GM21367 (cell line): ENCODE data around the gene CENPF.
"Not testable (repeated sequence)": the region's sequence is repeated elsewhere in the genome, so short reads cannot be mapped to it uniquely, and the experiment has no call there.

Source experiments
- ATAC-seq: cut with Tn5 transposase; IDR thresholded peaks from one replicate; pipeline ENCODE4 v1.9.1; 2021; ENCODE audit not compliant: unreplicated experiment

Gene CENPF

DNA sequence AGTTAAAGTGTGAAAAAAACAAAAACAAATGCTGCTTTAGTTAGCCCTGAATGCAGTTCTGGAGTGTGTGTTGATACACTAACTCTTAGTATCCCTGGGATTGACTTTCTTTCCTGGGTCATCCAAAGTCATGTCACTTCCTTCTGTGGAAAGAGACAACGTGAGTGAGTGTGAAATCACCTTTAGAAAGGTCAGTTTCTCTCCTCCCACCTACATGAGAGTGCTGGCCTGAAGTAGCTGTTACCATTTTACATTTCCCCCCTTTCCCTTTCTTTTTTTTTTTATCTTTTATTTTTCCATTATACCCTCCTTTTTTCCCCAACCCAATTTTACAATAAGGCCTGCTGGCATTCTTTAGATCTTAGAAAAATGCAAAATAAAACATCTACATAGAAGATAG lies 55.2 kb downstream of the CENPF start:
- no peak for ATAC-seq

DNA sequence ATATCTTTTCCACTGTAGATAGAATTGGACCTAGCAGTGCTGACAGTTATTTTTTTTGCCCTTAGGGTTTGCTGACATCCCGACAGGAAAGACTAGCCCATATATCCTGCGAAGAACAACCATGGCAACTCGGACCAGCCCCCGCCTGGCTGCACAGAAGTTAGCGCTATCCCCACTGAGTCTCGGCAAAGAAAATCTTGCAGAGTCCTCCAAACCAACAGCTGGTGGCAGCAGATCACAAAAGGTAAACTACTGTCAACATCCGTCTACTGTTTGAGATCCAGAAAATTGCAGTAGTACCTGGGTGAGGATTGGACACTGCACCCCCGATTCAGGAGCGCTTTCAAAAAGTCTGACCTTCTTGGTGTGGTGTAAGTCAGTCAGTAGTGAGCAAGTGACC lies 55.8 kb downstream of the CENPF start:
- ATAC-seq, result no peak

DNA sequence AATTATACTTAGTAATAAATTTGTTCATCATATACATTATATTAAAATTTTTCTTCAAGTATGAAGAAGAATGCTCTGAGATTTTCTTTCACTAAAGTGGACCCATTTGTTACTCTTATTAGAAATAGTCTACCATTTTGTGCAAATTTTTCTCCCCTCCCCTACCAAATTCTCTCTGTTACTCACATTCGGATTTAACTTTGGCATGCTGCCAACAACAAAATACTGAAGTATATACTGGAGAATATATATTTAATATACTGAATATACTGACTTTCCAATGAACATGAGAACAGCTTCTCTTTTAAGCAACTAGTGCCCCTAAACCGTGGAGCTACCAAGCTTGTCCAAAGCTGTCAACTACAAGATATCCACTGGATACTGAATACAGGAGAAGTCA lies 57.2 kb downstream of the CENPF start:
- ATAC-seq, result no peak

DNA sequence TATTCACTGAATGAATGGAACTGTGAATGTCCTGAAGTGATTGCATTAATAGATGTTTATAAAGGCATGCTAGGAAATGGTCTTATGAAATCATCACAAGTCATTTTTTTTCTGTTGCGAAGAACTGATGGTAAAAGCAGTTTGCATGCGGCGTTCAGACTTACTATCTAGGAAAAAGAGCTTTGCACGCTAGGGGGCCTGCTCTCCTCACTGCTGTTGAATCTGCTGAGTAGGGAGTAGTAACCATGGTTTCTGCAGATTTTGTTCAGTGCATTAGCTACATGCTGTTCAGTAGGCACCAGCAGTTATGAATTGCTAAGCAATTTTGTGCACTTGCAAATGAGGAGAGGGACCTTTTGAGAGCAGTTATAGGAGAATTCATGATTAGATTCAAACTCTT lies 57.9 kb downstream of the CENPF start:
- no peak for ATAC-seq

DNA sequence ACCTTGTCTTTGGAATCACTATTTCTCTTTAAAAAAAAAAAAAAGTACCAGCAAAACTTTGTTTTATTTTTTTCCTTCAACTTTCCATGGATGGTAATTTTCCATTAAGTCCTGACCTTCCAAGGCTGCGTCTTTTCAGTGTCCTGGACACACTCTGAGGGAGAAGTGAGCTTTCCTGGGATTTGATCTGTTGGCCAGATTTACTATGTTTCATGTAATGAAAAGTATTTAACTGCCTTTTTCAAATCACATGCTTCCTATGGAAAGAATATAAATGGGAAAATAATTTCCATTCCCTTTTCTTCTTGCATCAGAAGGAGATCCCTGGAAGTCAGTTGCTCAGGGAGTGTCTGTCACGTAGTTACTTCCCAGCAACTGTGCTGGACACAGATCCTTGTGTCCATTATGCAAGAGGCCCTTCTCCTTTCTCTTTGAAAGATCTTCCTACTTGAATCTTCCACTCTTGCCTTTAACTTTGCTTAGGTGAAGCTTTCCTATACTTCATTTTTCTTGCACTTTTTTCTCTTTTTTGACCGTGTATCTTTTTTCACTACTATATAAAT lies 59.3 kb downstream of the CENPF start:
- no peak for ATAC-seq

DNA sequence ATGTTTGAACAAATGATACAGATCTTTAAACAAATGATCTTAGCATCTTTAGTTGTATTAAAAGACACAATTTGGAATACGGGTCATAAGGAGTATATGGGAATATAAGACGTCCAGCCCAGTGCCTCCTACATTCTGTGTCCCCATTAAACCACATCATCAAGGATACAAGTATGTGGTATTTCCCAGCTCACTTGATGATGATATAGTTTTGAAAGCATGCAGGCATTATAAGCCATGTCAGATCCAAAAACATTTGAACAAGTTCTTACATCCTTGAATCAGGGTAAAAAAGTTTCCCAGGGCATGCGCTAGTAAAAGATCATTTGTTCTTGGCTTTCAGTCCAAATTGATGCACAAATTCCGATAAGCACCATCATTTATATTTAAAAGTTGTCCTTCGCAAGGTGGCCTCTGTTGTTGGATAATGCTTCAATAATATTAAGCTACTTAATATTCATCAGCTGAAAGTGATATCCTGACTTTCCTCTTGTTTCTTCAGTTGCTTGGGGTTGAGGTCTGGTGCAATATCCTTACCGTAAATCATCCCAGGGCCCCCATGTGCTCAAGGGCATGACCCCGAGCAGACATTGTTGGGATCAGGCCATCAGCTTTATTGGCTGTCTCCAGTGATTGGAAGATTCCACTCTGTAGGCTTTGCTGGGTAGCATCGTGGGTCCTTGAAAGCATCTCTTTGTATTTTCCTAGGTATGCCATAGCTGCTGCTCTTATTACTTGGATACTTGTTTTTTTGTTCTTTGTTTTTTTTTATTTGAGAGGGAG lies 61.8 kb downstream of the CENPF start:
- no peak for ATAC-seq

DNA sequence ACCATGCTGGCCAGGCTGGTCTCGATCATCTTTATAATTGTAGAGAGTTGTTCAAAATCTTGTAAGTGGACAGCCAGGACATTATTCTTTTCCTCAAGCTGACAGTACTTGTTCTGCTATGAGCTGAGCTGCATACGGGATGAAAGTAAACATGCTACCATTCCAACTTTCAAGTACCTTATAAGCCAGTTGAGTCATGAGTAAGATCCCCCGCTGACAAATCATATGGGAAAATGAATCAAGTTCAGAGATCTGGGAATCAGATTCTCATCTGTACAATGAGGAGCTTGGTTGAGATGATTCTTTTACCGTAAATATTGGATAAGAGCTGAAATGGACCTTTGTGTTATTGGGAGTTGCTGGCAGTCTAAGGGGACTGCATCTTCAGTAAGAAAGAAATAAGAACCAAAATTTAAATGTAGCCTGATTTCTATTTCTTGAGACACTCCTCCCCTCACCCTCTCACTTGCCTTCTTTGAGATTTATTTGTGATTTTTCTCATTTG lies 62.7 kb downstream of the CENPF start:
- ATAC-seq, result no peak

DNA sequence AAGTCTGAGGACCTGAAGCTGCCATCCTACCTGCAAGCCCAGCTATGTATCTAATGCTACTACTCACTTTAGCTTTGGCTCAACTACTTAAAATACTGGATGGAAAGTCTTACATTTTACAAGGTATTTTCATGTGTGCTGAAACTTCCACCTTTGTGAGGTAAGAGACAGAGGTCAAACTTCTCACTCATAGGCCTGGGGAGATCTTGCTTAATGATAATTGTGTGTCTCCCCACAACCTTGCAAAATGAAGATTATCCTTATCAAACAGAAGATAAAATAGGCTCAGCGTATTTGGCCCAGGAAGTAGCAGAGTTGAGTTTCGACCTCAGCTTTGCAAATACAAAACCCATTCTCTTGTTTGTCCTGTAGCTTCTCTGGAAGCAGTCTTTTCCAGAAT lies 63.7 kb downstream of the CENPF start:
- no peak for ATAC-seq

DNA sequence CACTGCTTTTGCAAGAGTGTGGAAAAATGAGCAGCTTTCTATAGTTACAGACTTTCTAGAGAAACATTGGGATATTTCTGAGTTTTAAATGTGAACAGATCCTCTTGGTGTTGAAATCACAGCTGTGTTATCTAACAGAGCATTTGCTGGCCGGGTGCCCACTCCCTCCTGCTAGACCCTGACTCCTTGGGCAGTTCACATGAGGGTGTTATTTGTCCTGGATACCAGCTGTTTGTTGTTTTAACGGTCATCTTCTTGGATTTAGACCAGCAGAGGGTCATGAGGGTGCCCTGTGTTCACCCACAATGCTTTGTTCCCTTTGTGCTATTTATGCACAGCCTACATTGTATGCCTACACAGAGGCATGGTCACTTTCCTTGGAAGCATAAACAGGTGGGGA lies 67.1 kb downstream of the CENPF start:
- ATAC-seq, result no peak

DNA sequence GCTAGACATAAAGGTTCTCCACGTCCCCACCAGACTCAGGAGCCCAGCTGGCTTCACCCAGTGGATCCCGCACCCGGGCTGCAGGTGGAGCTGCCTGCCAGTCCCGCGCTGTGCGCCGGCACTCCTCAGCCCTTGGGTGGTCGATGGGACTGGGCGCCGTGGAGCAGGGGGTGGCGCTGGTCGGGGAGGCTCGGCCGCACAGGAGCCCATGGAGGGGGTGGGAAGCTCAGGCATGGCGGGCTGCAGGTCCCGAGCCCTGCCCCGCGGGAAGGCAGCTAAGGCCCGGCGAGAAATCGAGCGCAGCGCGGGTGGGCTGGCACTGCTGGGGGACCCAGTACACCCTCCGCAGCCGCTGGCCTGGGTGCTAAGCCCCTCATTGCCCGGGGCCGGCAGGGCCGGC lies 70.0 kb downstream of the CENPF start:
- not testable (repeated sequence) for ATAC-seq

DNA sequence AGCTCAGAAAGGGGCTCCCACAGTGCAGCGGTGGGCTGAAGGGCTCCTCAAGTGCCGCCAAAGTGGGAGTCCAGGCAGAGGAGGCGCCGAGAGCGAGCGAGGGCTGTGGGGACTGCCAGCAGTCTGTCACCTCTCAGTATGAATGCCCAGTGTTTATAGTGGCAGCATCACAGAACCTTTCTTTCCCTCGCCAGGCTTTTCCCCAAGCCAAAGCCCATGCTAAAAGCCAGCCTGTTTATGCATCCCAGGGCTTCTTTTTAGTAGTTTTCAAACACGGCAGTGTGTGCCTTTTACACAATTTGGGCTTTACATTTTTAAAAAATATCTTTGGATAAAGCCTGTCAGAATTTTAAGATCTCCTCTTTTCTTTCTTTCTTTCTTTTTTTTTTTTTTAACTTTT lies 70.6 kb downstream of the CENPF start:
- ATAC-seq, result no peak

DNA sequence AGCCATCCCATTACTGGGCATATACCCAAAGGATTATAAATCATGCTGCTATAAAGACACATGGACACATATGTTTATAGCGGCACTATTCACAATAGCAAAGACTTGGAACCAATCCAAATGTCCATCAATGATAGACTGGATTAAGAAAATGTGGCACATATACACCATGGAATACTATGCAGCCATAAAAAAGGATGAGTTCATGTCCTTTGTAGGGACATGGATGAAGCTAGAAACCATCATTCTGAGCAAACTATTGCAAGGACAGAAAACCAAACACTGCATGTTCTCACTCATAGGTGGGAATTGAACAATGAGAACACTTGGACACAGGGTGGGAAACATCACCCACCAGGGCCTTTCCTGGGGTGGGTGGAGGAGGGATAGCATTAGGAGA lies 72.5 kb downstream of the CENPF start:
- not testable (repeated sequence) for ATAC-seq

DNA sequence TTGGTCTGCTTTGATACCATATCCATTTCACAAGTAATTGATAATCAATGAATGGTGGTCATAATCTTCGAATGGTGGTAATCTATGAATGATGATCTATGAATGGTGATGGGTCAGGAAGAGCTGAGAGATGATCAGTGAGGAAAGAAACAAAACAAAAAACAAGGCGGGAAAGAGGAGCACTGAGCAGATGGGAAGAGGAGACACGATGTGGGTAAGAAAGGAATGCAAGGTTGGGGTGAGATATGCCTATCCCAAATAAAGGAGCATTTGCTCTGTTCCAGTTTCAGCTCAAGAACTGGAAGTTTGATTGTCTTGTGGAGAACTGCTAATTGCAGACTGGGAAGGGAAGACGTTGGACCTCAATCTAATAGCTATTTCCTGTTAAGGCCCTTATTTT lies 73.8 kb downstream of the CENPF start:
- ATAC-seq, result no peak

DNA sequence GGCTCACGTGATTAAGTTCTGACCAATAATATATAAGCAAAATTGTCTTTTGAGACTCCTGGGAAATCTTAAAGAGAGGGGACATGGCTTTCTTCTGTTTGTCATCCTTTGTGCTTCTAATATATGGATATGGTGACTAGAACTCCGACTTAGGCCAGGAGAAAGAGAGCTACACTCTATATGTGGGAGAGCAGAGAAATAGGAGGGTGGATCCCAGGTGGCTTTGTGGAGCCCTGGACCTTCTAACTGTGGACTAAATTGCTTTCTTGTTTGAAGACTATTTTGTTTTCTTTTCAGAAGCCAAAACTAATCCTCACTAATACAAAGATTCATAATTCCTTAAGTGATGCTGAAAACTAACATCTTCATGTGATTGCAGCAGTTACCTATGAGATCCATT lies 75.0 kb downstream of the CENPF start:
- no peak for ATAC-seq

DNA sequence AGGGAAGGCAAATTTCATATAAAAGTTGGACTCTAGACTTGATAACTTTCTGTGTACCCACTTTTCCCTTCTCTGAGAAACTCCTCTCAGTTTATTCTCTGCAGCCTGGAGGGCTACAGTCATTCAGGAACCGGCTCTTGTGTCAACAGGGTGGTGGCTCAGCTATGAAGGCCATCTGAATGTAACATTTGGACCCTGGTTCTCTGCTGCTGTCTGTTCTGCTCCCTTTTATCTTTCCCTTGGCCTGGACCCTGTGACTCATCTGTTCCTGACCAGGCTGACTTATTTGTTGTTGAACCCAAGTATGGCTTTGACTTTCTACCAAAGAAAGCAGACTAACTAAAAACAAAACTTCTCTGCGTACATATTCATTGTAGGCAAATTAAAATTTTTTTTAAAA lies 75.4 kb downstream of the CENPF start:
- no peak for ATAC-seq

DNA sequence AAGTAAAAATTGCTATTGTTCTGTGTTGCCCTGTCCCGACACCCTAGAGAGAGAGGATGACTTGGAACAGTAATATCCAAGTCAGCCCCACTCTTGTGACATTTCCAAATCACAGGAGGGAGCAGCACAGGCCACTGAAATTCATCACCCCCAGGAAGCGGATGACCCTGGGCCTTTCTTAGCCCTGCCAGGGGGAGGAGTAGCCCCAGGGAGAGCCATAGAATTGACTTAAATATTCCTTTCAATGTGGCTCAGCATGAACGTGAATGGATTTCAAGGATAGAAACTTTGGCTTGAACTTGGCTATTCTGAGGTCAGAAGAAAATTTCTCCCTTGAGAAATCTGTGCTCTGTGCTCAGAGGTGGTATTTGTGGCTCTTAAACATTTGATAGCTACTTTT lies 80.6 kb downstream of the CENPF start:
- ATAC-seq, result no peak

DNA sequence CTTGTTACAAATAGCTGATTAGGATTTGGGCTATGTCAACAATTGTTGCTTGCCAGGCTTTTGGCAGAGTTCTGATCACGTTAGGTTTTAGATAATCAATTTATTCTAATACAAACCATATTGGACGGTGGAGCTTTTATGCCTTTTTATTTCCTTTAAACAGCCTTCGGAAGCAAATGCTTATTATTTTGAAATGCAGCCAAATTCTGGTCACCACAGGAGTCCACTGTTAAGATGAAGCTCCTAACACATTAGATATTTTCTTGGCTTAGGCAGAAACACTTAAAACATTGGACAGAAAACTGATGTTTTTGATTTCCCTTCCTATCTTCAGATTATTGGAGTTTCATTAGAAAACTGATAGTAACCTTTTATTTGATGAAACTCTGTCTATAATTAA lies 82.9 kb downstream of the CENPF start:
- ATAC-seq, result no peak

DNA sequence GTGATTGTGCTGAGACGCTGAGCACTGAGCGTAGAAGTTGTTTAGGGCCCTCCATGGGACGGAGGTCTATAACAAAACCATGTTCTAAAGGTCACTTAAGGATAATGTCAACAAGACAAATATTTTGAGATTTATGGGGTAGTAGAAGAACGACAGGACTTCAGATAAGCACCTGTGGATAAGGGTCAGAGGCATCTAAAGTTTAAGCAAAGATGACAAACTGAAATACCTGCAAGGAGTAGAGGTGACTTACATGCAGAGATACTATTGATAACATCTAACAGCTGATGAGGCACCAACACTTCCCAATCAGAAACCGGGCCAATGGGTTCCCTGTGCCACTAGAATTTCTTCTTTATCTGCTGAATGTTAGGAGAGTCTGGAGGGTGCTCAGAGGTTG lies 83.5 kb downstream of the CENPF start:
- no peak for ATAC-seq

DNA sequence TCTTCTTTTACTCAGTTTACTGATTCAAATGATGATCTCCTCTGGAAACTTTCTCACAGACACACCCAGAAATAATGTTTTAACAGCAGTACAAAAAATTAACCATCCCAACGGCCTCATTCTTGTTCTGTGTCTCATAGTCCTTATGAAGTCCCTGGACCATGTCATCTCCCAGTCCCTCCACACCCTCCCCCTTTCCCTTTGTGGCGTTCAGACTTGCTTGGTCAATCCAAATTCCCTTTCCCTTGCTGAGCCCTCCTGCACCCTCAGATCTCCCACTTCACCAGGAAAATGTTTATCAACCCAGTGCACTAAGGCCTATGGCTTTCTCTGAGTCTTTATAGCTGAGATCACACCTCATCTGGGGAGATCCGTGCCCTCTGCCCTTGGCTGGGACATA lies 85.9 kb downstream of the CENPF start:
- ATAC-seq, result no peak

DNA sequence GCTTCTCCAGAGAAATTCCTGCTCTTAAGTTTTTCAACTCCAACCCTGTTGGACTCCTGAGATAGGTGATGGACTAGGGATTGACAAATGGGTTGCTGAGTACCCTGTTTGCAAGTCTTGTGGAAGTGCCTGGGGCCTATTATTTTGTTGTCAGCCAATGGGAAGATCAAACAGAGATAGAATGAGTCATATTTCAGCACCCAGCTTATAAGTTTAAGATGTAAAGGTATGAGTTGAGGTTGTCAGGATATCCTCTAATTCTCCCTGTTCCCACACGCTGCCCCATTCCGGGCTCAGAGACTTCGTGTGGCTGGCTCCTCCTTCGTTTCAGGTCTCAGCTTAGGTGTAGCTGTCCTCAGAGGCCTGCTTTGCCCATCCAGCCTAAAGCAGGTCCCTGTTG lies 91.8 kb downstream of the CENPF start:
- no peak for ATAC-seq

DNA sequence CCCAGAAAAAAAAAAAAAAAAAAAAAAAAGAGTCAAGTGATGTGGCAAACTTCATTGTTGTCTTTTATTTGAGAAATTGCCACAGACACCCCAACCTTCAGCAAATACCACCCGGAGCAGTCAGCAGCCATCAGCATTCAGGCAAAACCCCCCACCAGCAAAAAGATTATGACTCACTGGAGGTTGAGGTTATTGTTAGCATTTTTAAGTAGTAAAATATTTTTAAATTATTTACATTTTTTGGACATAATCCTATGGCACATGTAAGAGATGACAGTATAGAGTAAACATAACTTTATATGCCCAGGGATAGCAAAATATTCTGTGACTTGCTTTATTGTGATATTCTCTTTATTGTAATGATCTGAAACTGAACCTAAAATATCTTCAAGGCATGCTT lies 95.6 kb downstream of the CENPF start:
- no peak for ATAC-seq

DNA sequence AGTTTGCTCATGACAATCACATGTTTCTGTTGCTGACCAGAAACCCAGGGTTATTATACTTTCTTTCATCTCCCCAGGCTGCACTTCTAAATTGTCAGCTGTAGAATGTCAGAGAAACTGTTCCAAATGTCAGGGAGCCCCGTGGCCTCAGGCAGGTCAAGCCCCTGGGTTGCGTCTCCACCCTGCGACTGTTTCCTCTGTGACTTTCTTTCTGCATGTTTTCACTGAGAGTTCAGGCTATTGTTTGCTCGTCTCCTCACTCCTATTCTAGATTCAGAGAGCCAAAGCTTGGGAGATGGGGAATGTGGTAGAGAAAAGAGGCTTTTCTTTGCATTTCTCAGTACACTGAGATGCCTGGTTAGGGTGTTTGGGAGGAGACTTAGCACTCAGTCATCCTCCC lies 97.4 kb downstream of the CENPF start:
- ATAC-seq, result no peak

DNA sequence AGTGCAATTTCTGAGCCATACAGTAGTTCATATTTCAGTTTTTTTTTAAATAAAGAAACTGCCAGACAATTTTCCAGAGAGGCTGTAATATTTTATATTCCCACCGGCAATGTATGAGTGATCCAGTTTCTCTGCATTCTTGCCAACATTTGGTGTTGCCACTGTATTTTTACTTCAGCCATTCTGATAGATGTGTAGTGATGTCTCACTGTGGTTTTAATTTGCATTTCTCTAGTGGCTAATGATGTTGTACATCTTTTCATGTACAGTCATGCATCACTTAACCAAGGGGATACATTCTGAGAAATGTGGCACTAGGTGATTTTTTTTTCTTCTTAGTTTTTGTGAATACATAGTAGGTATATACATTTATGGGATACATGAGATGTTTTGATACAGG lies 99.6 kb downstream of the CENPF start:
- no peak for ATAC-seq
